Breast epithelium (tissue), 4 donors: ENCODE data around the gene PITPNM3. TPM values are rescaled to one million over a fixed set of nuclear protein-coding genes. Genes with fewer than 3 reads are reported as not detected.
A peak's percentile ranks its signal among the peaks of the same experiment; 100 is the strongest.

Experiments used
- DNase-seq, 2 donors: peaks; one replicate each; pipeline ENCODE4 v3.0.0-alpha.2; 2019; ENCODE audit warnings: low spot score in 2 of 2
- H3K27ac ChIP-seq, 2 donors: fragments of 200-600 bp; sonication (generic) in 1 of 2; one replicate each; pipeline ENCODE4 v1.5.1; 2016 to 2019; ENCODE audit warnings: mild to moderate bottlenecking in 1 of 2
- H3K27me3 ChIP-seq, 2 donors: fragments of 200-600 bp; sonication (generic) in 1 of 2; one replicate each; pipeline versions ENCODE4 v1.5.1 to v1.6.0; 2017 to 2019; ENCODE audit warnings: control low read depth in 1 of 2, mild to moderate bottlenecking in 1 of 2
- H3K36me3 ChIP-seq: fragments of 200-600 bp; one replicate; pipeline ENCODE4 v1.5.1; 2019
- H3K4me1 ChIP-seq, 2 donors: fragments of 200-600 bp; sonication (generic); one replicate each; pipeline ENCODE4 v1.5.1; 2016 to 2019; ENCODE audit warnings: control low read depth in 1 of 2
- H3K4me3 ChIP-seq, 3 donors: fragments of 200-600 bp; sonication (generic); 1 replicate in 2 of 3; 2 replicates in 1 of 3; pipeline ENCODE4 v1.5.1; 2016 to 2019; ENCODE audit warnings: mild to moderate bottlenecking in 3 of 3, moderate library complexity in 2 of 3
- H3K9me3 ChIP-seq, 2 donors: fragments of 200-600 bp; sonication (generic) in 1 of 2; one replicate each; pipeline ENCODE4 v1.5.1; 2016 to 2019; ENCODE audit warnings: control low read depth in 1 of 2
- CTCF ChIP-seq, 3 donors: fragments of 450-650 bp; IDR thresholded peaks; one replicate each; pipeline ENCODE4 v1.5.1; 2016 to 2017; ENCODE audit warnings: antibody characterized with exemption in 3 of 3, mild to moderate bottlenecking in 3 of 3, moderate library complexity in 3 of 3
- POLR2A ChIP-seq: fragments of 450-650 bp; IDR thresholded peaks from one replicate; pipeline ENCODE4 v1.6.1; 2016; ENCODE audit warnings: antibody characterized with exemption, mild to moderate bottlenecking, moderate library complexity
- POLR2AphosphoS5 ChIP-seq, 3 donors: sonication (generic); formaldehyde crosslinking; IDR thresholded peaks; one replicate each; pipeline ENCODE4 v1.6.1; 2017; ENCODE audit warnings: antibody characterized with exemption in 3 of 3
- intact Hi-C: fragments of 100-400 bp; cut with DNase I; formaldehyde crosslinking; loops from one replicate; pipeline ENCODE4 v1.15.1; 2023; ENCODE audit warnings: low total_unique reads
- total RNA-seq, 3 donors: library from RNA; depleted of rRNA; stranded (reverse); fragments of >200 nt; gene quantifications; one replicate each; pipeline ENCODE4 v1.1.0, GENCODE V29; 2016

The PITPNM3 gene
- total RNA-seq, 3 donors from 2014 or later: 1.6 to 1.8 (median 1.6) TPM

DNA sequence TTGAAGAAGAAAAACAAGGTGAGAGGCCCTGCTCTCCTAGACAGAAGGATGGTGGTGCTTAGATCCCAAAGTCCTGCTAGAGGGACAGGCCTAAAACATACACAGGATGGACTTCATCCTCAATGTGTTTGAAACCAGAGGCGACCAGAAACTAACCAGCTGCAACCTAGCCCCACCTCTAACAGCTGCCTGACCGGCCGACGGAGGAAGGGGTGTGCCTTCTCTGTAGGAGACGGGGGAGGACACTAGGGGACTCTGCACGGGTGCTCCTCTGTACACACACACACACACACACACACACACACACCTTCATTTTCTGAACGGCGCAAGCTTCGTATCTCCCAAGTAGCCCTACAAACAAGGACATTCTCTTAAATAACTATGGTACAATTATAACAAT, 24.3 kb upstream of the PITPNM3 start:
- H3K4me3 ChIP-seq: no peak overlapping the region
- no peaks in the 10 kb centered on the region for H3K36me3 ChIP-seq

DNA sequence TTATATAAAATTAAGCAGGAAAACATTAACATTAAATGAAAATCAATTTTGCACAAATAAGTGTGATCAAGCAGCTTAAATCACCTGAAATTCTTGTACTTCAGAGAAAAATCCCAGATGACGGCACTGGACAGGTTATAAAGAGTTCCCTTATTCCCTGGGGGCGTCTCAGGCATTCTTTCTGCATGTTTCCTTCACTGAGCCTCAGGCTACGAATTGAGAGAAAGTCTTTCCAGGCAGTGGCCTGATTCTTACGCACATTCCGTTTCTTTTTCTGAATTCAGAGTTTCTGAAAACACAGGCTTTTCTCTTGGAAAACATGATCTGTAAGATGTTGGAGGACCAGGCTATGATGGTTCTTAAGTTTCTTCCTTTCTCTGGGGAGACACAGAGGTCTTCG, 22.1 kb upstream of the PITPNM3 start:
- H3K27ac ChIP-seq: no peak overlapping the region
- H3K9me3 ChIP-seq: no peaks in the 10 kb centered on the region
- DNase-seq: no peak
- H3K4me1 ChIP-seq: no peaks in the 10 kb centered on the region
- H3K36me3 ChIP-seq: no peaks in the 10 kb centered on the region
- no peak overlapping the region for H3K4me3 ChIP-seq
- TF ChIP-seq POLR2A: no peak
- no peak for TF ChIP-seq POLR2AphosphoS5 (IDR thresholded peaks at IDR 0.05)
- no peak for TF ChIP-seq CTCF (IDR thresholded peaks at IDR 0.05)
- H3K27me3 ChIP-seq: no peaks in the 10 kb centered on the region
- intact Hi-C loops: no loop called here

More for the DNA sequence above, 24.3 kb upstream of the PITPNM3 start:
- no peaks in the 10 kb centered on the region for H3K4me1 ChIP-seq
- TF ChIP-seq POLR2AphosphoS5 (IDR thresholded peaks at IDR 0.05) (no peak), POLR2A (no peak), CTCF (IDR thresholded peaks at IDR 0.05) (no peak)
- no peaks in the 10 kb centered on the region for H3K27me3 ChIP-seq
- no peak overlapping the region for H3K27ac ChIP-seq
- DNase-seq: no peak
- intact Hi-C loops: no loop called here
- no peaks in the 10 kb centered on the region for H3K9me3 ChIP-seq

- H3K36me3 ChIP-seq: no peaks in the 10 kb centered on the region
- intact Hi-C loops: no loop called here
These were observed 21.4 kb upstream of the PITPNM3 start for GRCh38 chr17:6577686-6578263.

GRCh38 chr17:6576038-6576785, 19.9 kb upstream of the PITPNM3 start:
- no peaks in the 10 kb centered on the region for H3K9me3 ChIP-seq

More at GRCh38 chr17:6577686-6578263, 21.4 kb upstream of the PITPNM3 start:
- DNase-seq: no peak
- Histone ChIP-seq H3K4me1 (no peaks in the 10 kb centered on the region), H3K27me3 (no peaks in the 10 kb centered on the region), H3K4me3 (no peak overlapping the region), H3K27ac (no peak overlapping the region), H3K9me3 (no peaks in the 10 kb centered on the region)
- TF ChIP-seq POLR2A: no peak
- TF ChIP-seq CTCF (IDR thresholded peaks at IDR 0.05): no peak
- TF ChIP-seq POLR2AphosphoS5 (IDR thresholded peaks at IDR 0.05): no peak

More at GRCh38 chr17:6576038-6576785, 19.9 kb upstream of the PITPNM3 start:
- H3K4me3 ChIP-seq: no peak overlapping the region
- TF ChIP-seq POLR2A: no peak
- no peak for TF ChIP-seq POLR2AphosphoS5 (IDR thresholded peaks at IDR 0.05)
- TF ChIP-seq CTCF (IDR thresholded peaks at IDR 0.05): no peak
- intact Hi-C loops: no loop called here
- H3K27ac ChIP-seq: peak overlapping the region in 1 of 2 donors; percentile 66
- H3K36me3 ChIP-seq: no peaks in the 10 kb centered on the region
- no peaks in the 10 kb centered on the region for H3K27me3 ChIP-seq
- DNase-seq: no peak
- no peaks in the 10 kb centered on the region for H3K4me1 ChIP-seq
